ENCODE results near the gene KIN. TPM values are rescaled to one million over a fixed set of nuclear protein-coding genes. Genes with fewer than 3 reads are reported as not detected.
"Not testable (repeated sequence)": the region's sequence is repeated elsewhere in the genome, so short reads cannot be mapped to it uniquely, and the experiment has no call there.

The KIN gene
- total and polyA plus RNA-seq, 2 of the 4 experiments (the other 2 are of a cell fraction), result 3.0 to 6.4 TPM

GRCh38 chr10:7782194-7782593 lies 5.6 kb downstream of the KIN start:
- H3K18ac ChIP-seq (ENCODE audit: low read depth, low read length); intact Hi-C loops (cut with micrococcal nuclease); POLR2A ChIA-PET (ENCODE audit: unreplicated experiment); H2AK5ac ChIP-seq (ENCODE audit: low read depth, low read length); H3K27ac ChIP-seq (ENCODE audit: insufficient read depth, low read length); ATAC-seq (ENCODE audit: low read depth); H2BK120ac ChIP-seq (ENCODE audit: low read depth, low read length); H2BK15ac ChIP-seq (ENCODE audit: low read depth, low read length); H3K4me2 ChIP-seq (ENCODE audit: low read depth, low read length); H4K5ac ChIP-seq (ENCODE audit: low read depth, low read length); H2BK5ac ChIP-seq (ENCODE audit: low read depth, low read length, poor library complexity, severe bottlenecking); CTCF ChIA-PET; H4K91ac ChIP-seq (ENCODE audit: insufficient read depth, low read depth, low read length); H3K27me3 ChIP-seq (ENCODE audit: control insufficient read depth, insufficient read depth, low read length); H2AK9ac ChIP-seq (replicated peaks; ENCODE audit: low read depth, low read length, poor library complexity); H3K23ac ChIP-seq (ENCODE audit: low read depth, low read length); H3K4ac ChIP-seq (ENCODE audit: low read depth, low read length); H3K14ac ChIP-seq (replicated peaks; ENCODE audit: low read depth, low read length); DNase-seq; BruUV-seq (replicated peaks); H3K9me3 ChIP-seq (ENCODE audit: control insufficient read depth, insufficient read depth, low read length); H3K4me3 ChIP-seq (ENCODE audit: insufficient read depth, low read depth, low read length); H3K56ac ChIP-seq (ENCODE audit: extremely low read depth, insufficient read depth, low read length); H2AFZ ChIP-seq (replicated peaks; ENCODE audit: low read length, poor library complexity); H2BK20ac ChIP-seq (ENCODE audit: low read depth, low read length); H4K8ac ChIP-seq (ENCODE audit: low read depth in 2 of 2, low read length in 2 of 2); dilution Hi-C loops (cut with HindIII; ENCODE audit: low sequenced_read_pairs, unreplicated experiment); H3K9ac ChIP-seq (ENCODE audit: low read depth, low read length); H3K4me1 ChIP-seq (ENCODE audit: control insufficient read depth, insufficient read depth, low read length); H3K9me1 ChIP-seq (ENCODE audit: insufficient read depth, low read length): not testable (repeated sequence)
- WGBS, 2 experiments (ENCODE audit: extremely low coverage in 2 of 2, insufficient read length in 1 of 2), result 100% methylated on average over 2 of the region's 6 CpGs; no CpG with 5 or more reads in 1 of the 2 experiments
- in situ Hi-C loops (cut with MboI; ENCODE audit: low sequenced_read_pairs), result loop anchor here (25.0 kb wide), 1 partner anchor 1045 kb away; no protein-coding TSS in a partner anchor
- H4K20me1 ChIP-seq (ENCODE audit: insufficient read depth, low read length), result peaks cover 17% of the 10 kb centered on the region; the same call in 1 of the 2 replicates
- peaks cover 17 to 26% of the 10 kb centered on the region in 2 experiments for H3K79me1 ChIP-seq (ENCODE audit: low read depth in 1 of 2, low read length in 2 of 2)
- H3K36me3 ChIP-seq (ENCODE audit: control insufficient read depth, insufficient read depth, low read length), result peaks cover 20% of the 10 kb centered on the region

Measured in IMR-90 (cell line).